PC-3 (cell line): ENCODE data around the gene OR5D14.

Experiments used
- EZH2phosphoT487 ChIP-seq: fragments of 300-600 bp; sonication (generic); IDR thresholded peaks from 2 replicates; pipeline ENCODE4 v1.6.1; 2018; ENCODE audit warnings: mild to moderate bottlenecking, antibody characterized with exemption, low read length, borderline replicate concordance
- TF ChIP-seq, protein P1 (sequence below): fragments of 300-600 bp; sonication (generic); conservative IDR thresholded peaks from 2 replicates; pipeline ENCODE4 v1.5.1; 2017; ENCODE audit warnings: antibody characterized with exemption, low read depth, mild to moderate bottlenecking, low read length

- TF ChIP-seq, protein P1, sequence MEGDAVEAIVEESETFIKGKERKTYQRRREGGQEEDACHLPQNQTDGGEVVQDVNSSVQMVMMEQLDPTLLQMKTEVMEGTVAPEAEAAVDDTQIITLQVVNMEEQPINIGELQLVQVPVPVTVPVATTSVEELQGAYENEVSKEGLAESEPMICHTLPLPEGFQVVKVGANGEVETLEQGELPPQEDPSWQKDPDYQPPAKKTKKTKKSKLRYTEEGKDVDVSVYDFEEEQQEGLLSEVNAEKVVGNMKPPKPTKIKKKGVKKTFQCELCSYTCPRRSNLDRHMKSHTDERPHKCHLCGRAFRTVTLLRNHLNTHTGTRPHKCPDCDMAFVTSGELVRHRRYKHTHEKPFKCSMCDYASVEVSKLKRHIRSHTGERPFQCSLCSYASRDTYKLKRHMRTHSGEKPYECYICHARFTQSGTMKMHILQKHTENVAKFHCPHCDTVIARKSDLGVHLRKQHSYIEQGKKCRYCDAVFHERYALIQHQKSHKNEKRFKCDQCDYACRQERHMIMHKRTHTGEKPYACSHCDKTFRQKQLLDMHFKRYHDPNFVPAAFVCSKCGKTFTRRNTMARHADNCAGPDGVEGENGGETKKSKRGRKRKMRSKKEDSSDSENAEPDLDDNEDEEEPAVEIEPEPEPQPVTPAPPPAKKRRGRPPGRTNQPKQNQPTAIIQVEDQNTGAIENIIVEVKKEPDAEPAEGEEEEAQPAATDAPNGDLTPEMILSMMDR: no peak
- TF ChIP-seq EZH2phosphoT487: no peak
These were observed 43.1 kb downstream of the OR5D14 start, which contains the start of gene OR5D16 for GRCh38 chr11:55838452-55838851.
